ENCODE measurements around the gene RAB5A. TPM values are rescaled to one million over a fixed set of nuclear protein-coding genes. Genes with fewer than 3 reads are reported as not detected.
"Not testable (repeated sequence)": the region's sequence is repeated elsewhere in the genome, so short reads cannot be mapped to it uniquely, and the experiment has no call there.

RAB5A gene
- total RNA-seq, 1 experiment from 2014 or later, result 49.7 TPM

- Histone ChIP-seq H3K4me1 (ENCODE audit: insufficient read depth, low read length, poor library complexity, severe bottlenecking) (peaks cover 7% of the 10 kb centered on the region), H3K27me3 (replicated peaks; ENCODE audit: insufficient read depth, low read depth, low read length, poor library complexity) (no peaks in the 10 kb centered on the region), H3K9me3 (ENCODE audit: low read depth, low read length, poor library complexity, severe bottlenecking) (no peaks in the 10 kb centered on the region), H3K4me3 (ENCODE audit: low read depth, low read length, poor library complexity, severe bottlenecking) (no peak overlapping the region), H3K27ac (ENCODE audit: low read depth, low read length, poor library complexity, severe bottlenecking) (no peak overlapping the region), H3K36me3 (ENCODE audit: insufficient read depth, low read length, poor library complexity, severe bottlenecking) (peaks cover 37% of the 10 kb centered on the region)
- no peak for DNase-seq (ENCODE audit: low spot score)
- ChIA-PET POLR2A (ENCODE audit: low non-redundant PET) (no interaction called here), CTCF (no interaction called here)
- no peak for TF ChIP-seq EZH2 (IDR thresholded peaks at IDR 0.05; ENCODE audit: borderline replicate concordance, low read depth, low read length, poor library complexity, severe bottlenecking)
- TF ChIP-seq, protein P1, sequence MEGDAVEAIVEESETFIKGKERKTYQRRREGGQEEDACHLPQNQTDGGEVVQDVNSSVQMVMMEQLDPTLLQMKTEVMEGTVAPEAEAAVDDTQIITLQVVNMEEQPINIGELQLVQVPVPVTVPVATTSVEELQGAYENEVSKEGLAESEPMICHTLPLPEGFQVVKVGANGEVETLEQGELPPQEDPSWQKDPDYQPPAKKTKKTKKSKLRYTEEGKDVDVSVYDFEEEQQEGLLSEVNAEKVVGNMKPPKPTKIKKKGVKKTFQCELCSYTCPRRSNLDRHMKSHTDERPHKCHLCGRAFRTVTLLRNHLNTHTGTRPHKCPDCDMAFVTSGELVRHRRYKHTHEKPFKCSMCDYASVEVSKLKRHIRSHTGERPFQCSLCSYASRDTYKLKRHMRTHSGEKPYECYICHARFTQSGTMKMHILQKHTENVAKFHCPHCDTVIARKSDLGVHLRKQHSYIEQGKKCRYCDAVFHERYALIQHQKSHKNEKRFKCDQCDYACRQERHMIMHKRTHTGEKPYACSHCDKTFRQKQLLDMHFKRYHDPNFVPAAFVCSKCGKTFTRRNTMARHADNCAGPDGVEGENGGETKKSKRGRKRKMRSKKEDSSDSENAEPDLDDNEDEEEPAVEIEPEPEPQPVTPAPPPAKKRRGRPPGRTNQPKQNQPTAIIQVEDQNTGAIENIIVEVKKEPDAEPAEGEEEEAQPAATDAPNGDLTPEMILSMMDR (conservative IDR thresholded peaks at IDR 0.05; ENCODE audit: low read depth, low read length), result no peak
- intact Hi-C loops (cut with micrococcal nuclease; ENCODE audit: unreplicated experiment), result no loop called here
- BruUV-seq (replicated peaks), result no TSS peak
Measured at GRCh38 chr3:19950316-19950715, 3.4 kb downstream of the RAB5A start.

GRCh38 chr3:19954676-19955075 lies 7.8 kb downstream of the RAB5A start:
- DNase-seq (ENCODE audit: low spot score), result no peak
- CTCF ChIA-PET, result no interaction called here
- Histone ChIP-seq H3K4me3 (ENCODE audit: low read depth, low read length, poor library complexity, severe bottlenecking) (no peak overlapping the region), H3K27me3 (replicated peaks; ENCODE audit: insufficient read depth, low read depth, low read length, poor library complexity) (no peaks in the 10 kb centered on the region), H3K27ac (ENCODE audit: low read depth, low read length, poor library complexity, severe bottlenecking) (peak overlapping the region; percentile 7), H3K4me1 (ENCODE audit: insufficient read depth, low read length, poor library complexity, severe bottlenecking) (no peaks in the 10 kb centered on the region), H3K36me3 (ENCODE audit: insufficient read depth, low read length, poor library complexity, severe bottlenecking) (peaks cover 37% of the 10 kb centered on the region), H3K9me3 (ENCODE audit: low read depth, low read length, poor library complexity, severe bottlenecking) (no peaks in the 10 kb centered on the region)
- intact Hi-C loops (cut with micrococcal nuclease; ENCODE audit: unreplicated experiment), result no loop called here
- TF ChIP-seq, protein P1 (conservative IDR thresholded peaks at IDR 0.05; ENCODE audit: low read depth, low read length), result no peak
- TF ChIP-seq EZH2 (IDR thresholded peaks at IDR 0.05; ENCODE audit: borderline replicate concordance, low read depth, low read length, poor library complexity, severe bottlenecking), result no peak
- POLR2A ChIA-PET (ENCODE audit: low non-redundant PET), result no interaction called here
- no TSS peak for BruUV-seq (replicated peaks)

DNA sequence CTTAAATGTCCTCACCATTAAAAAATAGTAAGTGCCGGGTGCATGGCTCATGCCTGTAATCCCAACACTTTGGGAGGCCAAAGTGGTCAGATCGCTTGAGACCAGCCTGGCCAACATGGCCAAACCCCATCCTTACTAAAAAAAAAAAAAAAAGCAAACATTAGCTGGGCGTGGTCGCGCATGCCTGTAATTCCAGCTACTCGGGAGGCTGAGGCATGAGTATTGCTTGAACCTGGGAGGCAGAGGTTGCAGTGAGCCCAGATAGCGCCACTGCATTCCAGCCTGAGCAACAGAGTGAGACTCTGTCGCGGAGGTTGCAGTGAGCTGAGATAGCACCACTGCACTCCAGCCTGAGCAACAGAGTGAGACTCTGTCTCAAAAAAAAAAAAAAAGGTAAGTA lies 10.5 kb downstream of the RAB5A start:
- H3K4me3 ChIP-seq (ENCODE audit: low read depth, low read length, poor library complexity, severe bottlenecking); CTCF ChIA-PET; DNase-seq (ENCODE audit: low spot score); H3K27ac ChIP-seq (ENCODE audit: low read depth, low read length, poor library complexity, severe bottlenecking); H3K9me3 ChIP-seq (ENCODE audit: low read depth, low read length, poor library complexity, severe bottlenecking); BruUV-seq (replicated peaks); H3K4me1 ChIP-seq (ENCODE audit: insufficient read depth, low read length, poor library complexity, severe bottlenecking); H3K27me3 ChIP-seq (replicated peaks; ENCODE audit: insufficient read depth, low read depth, low read length, poor library complexity); intact Hi-C loops (cut with micrococcal nuclease; ENCODE audit: unreplicated experiment); POLR2A ChIA-PET (ENCODE audit: low non-redundant PET): not testable (repeated sequence)
- peaks cover 18% of the 10 kb centered on the region for H3K36me3 ChIP-seq (ENCODE audit: insufficient read depth, low read length, poor library complexity, severe bottlenecking)

- Histone ChIP-seq H3K4me1 (ENCODE audit: insufficient read depth, low read length, poor library complexity, severe bottlenecking) (no peaks in the 10 kb centered on the region), H3K27me3 (replicated peaks; ENCODE audit: insufficient read depth, low read depth, low read length, poor library complexity) (no peaks in the 10 kb centered on the region), H3K4me3 (ENCODE audit: low read depth, low read length, poor library complexity, severe bottlenecking) (no peak overlapping the region), H3K9me3 (ENCODE audit: low read depth, low read length, poor library complexity, severe bottlenecking) (no peaks in the 10 kb centered on the region), H3K27ac (ENCODE audit: low read depth, low read length, poor library complexity, severe bottlenecking) (no peak overlapping the region), H3K36me3 (ENCODE audit: insufficient read depth, low read length, poor library complexity, severe bottlenecking) (peaks cover 8% of the 10 kb centered on the region)
- TF ChIP-seq EZH2 (IDR thresholded peaks at IDR 0.05; ENCODE audit: borderline replicate concordance, low read depth, low read length, poor library complexity, severe bottlenecking), result no peak
- TF ChIP-seq, protein P1 (conservative IDR thresholded peaks at IDR 0.05; ENCODE audit: low read depth, low read length), result no peak
- intact Hi-C loops (cut with micrococcal nuclease; ENCODE audit: unreplicated experiment), result no loop called here
- BruUV-seq (replicated peaks), result no TSS peak
- CTCF ChIA-PET, result no interaction called here
- POLR2A ChIA-PET (ENCODE audit: low non-redundant PET), result no interaction called here
- DNase-seq (ENCODE audit: low spot score), result no peak
Measured at GRCh38 chr3:19959505-19959904, 12.6 kb downstream of the RAB5A start.
